C4-2B (cell line): Measurements from ENCODE around the gene ATOSB.
A peak's percentile ranks its signal among the peaks of the same experiment; 100 is the strongest.

Source experiments
- ZFX ChIP-seq: fragments of 450-650 bp; IDR thresholded peaks from 2 replicates; pipeline ENCODE4 v1.6.1; 2017
- TF ChIP-seq, protein P1 (sequence below): fragments of 450-650 bp; conservative IDR thresholded peaks from 2 replicates; pipeline ENCODE4 v1.5.1; 2017; ENCODE audit warnings: mild to moderate bottlenecking

DNA sequence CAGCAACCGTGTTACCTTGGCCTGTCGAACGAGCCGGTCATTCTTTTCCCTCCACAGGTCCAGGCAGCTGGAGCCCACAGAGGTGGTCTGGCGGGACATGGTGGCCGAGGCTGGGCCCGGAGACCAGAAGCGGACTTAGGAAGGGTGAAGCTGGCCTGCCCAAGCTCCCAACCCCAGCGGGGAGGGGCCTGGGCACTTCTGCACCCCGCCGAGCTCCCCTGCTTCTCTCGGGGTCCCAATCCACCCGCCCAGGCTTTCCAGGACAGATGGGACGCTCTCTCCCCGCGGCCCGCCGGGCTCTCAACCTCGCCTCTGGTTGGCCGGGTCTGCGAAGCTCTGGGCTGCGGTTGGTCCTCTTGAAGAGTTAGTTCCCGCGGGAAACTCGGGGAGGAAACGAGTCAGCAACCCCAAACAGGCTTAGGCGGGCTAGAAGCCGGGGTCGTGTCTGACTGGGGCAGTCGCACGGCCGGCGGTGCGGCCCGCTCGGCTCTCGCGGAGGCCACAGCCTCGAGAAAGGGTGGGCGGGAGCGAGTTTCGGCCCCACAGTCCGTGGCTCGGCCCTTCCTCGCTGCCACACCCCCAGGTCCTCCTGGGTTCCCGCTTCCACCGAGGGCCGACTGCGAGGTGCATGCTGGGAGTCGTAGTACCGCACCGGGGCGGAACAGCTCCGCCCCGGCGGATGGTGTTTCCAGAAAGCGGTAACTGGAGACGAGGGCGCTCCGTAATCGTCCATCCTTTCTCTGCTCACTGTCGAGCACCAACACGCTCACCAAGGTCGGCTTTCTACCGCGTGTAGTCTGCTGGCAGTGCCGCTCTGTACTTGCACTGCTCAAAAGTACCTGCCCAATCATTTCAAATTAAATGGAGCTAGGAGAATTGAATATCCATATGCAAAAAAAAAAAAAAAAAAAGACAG, 36.0 kb downstream of the ATOSB start, which contains the start of gene FANCG:
- TF ChIP-seq, protein P1, sequence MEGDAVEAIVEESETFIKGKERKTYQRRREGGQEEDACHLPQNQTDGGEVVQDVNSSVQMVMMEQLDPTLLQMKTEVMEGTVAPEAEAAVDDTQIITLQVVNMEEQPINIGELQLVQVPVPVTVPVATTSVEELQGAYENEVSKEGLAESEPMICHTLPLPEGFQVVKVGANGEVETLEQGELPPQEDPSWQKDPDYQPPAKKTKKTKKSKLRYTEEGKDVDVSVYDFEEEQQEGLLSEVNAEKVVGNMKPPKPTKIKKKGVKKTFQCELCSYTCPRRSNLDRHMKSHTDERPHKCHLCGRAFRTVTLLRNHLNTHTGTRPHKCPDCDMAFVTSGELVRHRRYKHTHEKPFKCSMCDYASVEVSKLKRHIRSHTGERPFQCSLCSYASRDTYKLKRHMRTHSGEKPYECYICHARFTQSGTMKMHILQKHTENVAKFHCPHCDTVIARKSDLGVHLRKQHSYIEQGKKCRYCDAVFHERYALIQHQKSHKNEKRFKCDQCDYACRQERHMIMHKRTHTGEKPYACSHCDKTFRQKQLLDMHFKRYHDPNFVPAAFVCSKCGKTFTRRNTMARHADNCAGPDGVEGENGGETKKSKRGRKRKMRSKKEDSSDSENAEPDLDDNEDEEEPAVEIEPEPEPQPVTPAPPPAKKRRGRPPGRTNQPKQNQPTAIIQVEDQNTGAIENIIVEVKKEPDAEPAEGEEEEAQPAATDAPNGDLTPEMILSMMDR: no peak
- peak; percentile 75 for TF ChIP-seq ZFX
